GM20000 (cell line): ENCODE results near the gene LRRC7.
"Not testable (repeated sequence)": the region's sequence is repeated elsewhere in the genome, so short reads cannot be mapped to it uniquely, and the experiment has no call there.

Experiments used
- DNase-seq: peaks from one replicate; pipeline ENCODE4 v3.0.0; 2012; ENCODE audit warnings: low spot score
- TF ChIP-seq, protein P1 (sequence below): IDR thresholded peaks from 2 replicates; pipeline ENCODE4 v1.5.1; 2012; ENCODE audit warnings: mild to moderate bottlenecking, control low read depth; ENCODE audit errors: extremely low read depth, missing control alignments

Gene LRRC7

DNA sequence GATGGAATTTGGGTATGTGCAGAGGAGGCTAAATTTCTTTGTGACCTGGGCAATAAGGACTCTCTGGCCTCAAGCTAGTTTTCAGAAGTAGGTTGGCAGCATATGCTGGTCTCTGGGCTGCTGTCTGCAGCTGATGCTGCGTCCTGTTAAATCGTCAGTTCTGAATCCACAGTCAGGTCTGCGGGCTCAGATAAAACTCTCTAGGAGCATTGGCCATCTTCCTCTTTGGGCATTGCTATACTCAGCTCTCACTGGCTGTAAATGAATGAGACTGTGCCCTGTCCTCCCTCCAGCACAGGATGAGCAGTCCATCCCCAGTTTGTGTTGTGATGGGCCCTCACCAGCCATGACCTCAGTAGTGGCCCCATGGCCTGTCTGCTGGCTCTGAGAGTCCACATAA is 365.0 kb downstream of the LRRC7 start:
- no peak for DNase-seq

DNA sequence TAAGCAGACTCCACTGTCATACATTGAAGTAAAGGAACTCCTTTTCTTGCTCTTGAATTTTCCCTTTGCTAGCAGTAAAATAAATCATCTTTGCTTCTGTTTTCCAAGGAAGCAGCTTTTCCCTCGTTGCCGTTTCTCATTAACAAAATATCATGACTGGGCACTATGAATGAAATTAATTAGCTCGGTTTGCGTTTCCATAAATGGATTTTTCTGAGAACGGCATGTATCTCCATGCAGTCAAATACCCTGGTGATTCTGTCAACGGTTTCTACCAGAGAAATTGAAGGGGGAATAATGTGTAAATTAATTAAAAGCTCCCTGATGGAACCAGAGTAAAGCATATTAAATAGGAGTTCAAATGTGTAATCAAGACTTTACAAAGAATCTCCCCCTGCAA is 372.5 kb downstream of the LRRC7 start:
- TF ChIP-seq, protein P1, sequence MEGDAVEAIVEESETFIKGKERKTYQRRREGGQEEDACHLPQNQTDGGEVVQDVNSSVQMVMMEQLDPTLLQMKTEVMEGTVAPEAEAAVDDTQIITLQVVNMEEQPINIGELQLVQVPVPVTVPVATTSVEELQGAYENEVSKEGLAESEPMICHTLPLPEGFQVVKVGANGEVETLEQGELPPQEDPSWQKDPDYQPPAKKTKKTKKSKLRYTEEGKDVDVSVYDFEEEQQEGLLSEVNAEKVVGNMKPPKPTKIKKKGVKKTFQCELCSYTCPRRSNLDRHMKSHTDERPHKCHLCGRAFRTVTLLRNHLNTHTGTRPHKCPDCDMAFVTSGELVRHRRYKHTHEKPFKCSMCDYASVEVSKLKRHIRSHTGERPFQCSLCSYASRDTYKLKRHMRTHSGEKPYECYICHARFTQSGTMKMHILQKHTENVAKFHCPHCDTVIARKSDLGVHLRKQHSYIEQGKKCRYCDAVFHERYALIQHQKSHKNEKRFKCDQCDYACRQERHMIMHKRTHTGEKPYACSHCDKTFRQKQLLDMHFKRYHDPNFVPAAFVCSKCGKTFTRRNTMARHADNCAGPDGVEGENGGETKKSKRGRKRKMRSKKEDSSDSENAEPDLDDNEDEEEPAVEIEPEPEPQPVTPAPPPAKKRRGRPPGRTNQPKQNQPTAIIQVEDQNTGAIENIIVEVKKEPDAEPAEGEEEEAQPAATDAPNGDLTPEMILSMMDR, result no peak
- no peak for DNase-seq

More for the DNA sequence above, 365.0 kb downstream of the LRRC7 start:
- TF ChIP-seq, protein P1, result no peak

DNA sequence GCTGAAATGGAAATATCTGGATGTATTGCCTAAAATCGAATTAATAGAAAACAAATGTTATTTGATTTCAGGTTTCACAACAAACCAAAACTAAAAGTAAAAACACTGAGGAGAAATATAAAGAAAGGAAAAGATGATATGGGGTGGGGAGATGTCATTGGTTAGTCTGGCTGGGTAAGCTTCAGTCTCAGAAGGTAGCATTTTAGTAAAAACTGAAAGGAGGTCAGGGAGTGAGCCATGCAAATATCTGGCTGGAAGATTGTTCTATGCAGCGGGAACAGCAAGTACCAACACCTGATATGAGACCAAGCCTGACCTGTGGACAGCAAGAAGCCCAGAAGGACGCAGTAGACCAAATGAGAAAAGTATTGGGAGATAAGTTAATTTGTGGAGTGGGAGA is 373.1 kb downstream of the LRRC7 start:
- TF ChIP-seq, protein P1, result no peak

DNA sequence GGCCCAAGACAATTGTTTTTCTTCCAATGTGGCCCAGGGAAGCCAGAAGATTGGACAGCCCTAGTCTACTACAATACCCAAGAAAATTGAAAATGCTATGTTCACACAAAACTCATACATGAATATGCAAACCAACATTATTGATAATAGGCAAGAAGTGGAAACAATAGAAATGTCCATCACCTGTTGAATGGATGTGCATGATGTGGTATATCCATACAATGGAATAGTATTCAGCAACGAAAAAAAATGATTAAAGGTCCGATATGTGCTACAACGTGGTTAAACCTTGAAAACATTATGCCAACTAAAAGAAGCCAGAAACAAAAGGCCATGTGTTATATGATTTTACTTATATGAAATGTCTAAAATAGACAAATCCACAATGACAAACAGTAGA is 375.3 kb downstream of the LRRC7 start:
- TF ChIP-seq, protein P1, result no peak
- DNase-seq, result no peak

More for the DNA sequence above, 373.1 kb downstream of the LRRC7 start:
- no peak for DNase-seq

DNA sequence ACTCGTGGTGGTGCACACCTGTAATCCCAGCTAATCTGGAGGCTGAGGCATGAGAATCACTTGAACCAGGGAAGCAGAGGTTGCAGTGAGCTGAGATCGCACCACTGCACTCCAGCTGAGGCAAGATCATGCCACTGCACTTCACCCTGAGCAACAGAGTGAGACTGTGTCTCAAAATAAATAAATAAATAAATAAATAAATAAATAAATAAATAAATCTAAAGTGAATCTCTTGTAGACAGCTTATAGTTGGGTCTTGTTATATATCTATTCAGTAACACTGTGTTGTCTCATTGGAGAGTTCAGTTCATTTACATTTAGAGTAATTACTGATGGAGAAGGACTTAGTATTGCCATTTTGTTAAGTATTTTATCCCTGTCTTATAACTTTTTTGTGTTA is 379.2 kb downstream of the LRRC7 start:
- DNase-seq, result no peak
- TF ChIP-seq, protein P1, result no peak

DNA sequence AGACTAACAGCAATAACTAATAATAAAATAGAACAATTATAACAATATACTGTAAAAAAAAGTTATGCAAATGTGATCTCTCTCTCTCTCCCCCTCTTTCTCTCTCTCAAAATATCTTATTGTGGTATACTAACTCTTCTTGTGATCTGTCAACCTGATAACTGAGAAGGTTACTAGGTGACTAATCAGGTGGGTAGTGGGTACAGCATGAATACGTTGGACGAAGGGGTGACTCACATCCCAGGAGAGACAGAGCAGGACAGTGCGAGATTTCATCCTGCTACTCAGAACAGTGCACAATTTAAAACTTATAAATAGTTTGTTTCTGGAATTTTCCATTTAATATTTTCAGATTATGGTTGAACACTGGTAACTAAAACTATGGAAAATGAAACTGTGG is 380.1 kb downstream of the LRRC7 start:
- TF ChIP-seq, protein P1, result no peak
- no peak for DNase-seq

DNA sequence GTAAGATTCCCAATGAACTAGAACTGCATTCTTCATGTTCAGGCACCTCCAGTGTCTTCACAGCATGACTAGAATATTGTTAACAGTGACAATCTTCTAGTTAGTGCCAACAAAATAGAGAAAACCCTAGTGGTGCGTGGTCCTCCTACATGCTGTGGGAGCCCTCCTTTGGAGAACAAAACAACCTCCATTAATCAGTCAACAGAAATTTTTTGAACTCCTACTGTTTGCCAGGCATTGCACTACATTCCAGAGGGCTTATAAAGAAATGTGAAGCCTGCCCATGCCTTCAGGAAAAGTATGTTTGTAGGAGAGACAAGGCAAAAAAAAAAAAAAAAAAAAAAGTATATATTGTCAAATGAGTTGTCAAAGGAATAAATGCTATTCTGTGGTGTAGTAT is 385.0 kb downstream of the LRRC7 start:
- TF ChIP-seq, protein P1, result no peak
- DNase-seq, result no peak

DNA sequence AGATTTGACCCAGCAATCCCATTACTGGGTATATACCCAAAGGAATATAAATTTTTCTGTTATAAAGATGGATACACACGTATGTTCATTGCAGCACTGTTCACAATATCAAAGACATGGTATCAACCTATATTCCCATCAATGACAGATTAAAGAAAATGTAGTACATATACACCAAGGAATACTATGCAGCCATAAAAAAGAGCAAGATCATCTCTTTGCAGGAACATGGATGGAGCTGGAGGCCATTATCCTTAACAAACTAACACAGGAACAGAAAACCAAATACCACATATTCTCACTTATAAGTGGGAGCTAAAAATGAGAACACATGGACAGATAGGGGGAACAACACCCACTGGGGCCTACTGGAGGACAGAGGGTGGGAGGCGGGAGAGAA is 394.7 kb downstream of the LRRC7 start:
- DNase-seq, result not testable (repeated sequence)
